Prostate gland (tissue), 2 donors: ENCODE data around the gene SNED1.

Experiments
- POLR2A ChIP-seq: fragments of 450-650 bp; IDR thresholded peaks from one replicate; pipeline ENCODE4 v1.6.1; 2016; ENCODE audit warnings: antibody characterized with exemption, mild to moderate bottlenecking
- POLR2AphosphoS5 ChIP-seq: sonication (generic); formaldehyde crosslinking; IDR thresholded peaks from one replicate; pipeline ENCODE4 v1.6.1; 2017; ENCODE audit warnings: antibody characterized with exemption
- TF ChIP-seq, protein P1 (sequence below), 4 experiments: fragments of 200-600 bp in 2 of 4; fragments of 450-650 bp in 2 of 4; sonication (generic) in 2 of 4; IDR thresholded peaks; 1 replicate in 3 of 4; 2 replicates in 1 of 4; pipeline ENCODE4 v1.5.1; 2016 to 2019; ENCODE audit warnings: antibody characterized with exemption in 4 of 4, mild to moderate bottlenecking in 2 of 4, moderate library complexity in 2 of 4

- TF ChIP-seq POLR2A (no peak), POLR2AphosphoS5 (no peak)
- TF ChIP-seq, protein P1, sequence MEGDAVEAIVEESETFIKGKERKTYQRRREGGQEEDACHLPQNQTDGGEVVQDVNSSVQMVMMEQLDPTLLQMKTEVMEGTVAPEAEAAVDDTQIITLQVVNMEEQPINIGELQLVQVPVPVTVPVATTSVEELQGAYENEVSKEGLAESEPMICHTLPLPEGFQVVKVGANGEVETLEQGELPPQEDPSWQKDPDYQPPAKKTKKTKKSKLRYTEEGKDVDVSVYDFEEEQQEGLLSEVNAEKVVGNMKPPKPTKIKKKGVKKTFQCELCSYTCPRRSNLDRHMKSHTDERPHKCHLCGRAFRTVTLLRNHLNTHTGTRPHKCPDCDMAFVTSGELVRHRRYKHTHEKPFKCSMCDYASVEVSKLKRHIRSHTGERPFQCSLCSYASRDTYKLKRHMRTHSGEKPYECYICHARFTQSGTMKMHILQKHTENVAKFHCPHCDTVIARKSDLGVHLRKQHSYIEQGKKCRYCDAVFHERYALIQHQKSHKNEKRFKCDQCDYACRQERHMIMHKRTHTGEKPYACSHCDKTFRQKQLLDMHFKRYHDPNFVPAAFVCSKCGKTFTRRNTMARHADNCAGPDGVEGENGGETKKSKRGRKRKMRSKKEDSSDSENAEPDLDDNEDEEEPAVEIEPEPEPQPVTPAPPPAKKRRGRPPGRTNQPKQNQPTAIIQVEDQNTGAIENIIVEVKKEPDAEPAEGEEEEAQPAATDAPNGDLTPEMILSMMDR (IDR thresholded peaks at IDR 0.05) = no peak
Observed at GRCh38 chr2:241082341-241083090, 84.1 kb downstream of the SNED1 start.
